Measurements from ENCODE around the gene COL4A2.

Gene COL4A2

DNA sequence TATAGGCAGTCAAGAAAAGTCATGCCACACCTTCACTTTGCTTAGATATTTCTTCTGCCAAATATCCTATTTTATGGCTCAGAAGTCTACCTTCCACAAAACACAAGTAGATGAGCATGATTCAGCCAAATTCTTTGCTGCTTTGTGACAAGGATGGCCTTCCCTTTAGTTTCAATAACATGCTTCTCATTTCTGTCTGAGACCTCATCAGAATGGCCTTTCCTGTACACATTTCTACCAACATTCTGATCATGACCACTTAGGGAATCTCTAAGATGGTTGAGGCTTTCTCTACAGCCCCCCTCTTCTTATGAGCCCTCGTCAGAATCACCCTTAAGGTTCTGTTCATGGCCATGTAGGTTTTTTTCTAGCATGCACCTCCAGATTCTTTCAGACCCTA lies 96.2 kb downstream of the COL4A2 start:
- H3K9ac ChIP-seq (ENCODE audit: low read depth, low read length): no peak overlapping the region
- H3K9me3 ChIP-seq (ENCODE audit: control insufficient read depth, insufficient read depth, low read length): no peaks in the 10 kb centered on the region

DNA sequence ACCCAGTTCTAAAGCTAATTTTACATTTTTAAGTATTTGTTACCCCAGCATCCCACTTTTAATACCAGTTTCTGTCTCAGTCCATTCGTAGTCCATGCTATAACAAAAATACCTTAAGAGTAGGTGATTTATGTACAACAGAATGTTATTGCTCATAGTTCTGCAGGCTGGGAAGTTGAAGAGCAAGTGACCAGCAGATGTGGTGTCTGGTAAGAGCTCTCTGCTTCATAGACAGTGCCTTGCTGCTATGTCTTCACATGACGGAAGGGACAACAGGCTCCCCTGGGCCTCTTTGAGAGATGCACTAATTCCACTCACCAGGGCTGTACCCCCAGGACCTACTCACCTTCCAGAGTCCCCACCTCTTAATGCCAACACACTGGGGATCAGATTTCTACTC lies 96.6 kb downstream of the COL4A2 start:
- Histone ChIP-seq H3K9ac (ENCODE audit: low read depth, low read length) (no peak overlapping the region), H3K9me3 (ENCODE audit: control insufficient read depth, insufficient read depth, low read length) (no peaks in the 10 kb centered on the region)

More for the DNA sequence above, 96.2 kb downstream of the COL4A2 start:
- Histone ChIP-seq H3K36me3 (ENCODE audit: insufficient read depth, low read length) (no peaks in the 10 kb centered on the region), H3K4me1 (ENCODE audit: insufficient read depth, low read length) (peaks cover 17% of the 10 kb centered on the region; the same call in 1 of the 2 replicates)

DNA sequence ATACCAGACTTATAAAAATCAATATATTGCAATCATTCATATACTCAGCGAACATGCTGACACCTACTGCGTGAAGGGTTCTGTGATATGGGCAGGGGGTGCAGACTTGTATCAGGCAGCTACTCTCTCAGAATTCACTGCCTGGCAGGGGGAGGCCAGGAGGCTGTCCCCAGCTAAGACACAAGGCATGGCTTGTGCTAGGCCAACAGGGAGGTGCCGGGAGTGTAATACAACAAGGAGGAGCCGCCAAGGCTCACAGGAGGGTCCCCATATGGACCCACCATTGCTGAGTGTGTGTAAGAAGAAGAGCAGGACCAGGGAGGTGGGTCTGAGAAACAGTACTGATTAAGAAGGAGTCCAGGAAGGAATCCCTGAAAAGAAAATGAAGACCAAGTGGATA lies 97.2 kb downstream of the COL4A2 start:
- Histone ChIP-seq H3K4me1 (ENCODE audit: insufficient read depth, low read length) (peaks cover 17% of the 10 kb centered on the region; the same call in 1 of the 2 replicates), H3K9me3 (ENCODE audit: control insufficient read depth, insufficient read depth, low read length) (no peaks in the 10 kb centered on the region), H3K36me3 (ENCODE audit: insufficient read depth, low read length) (no peaks in the 10 kb centered on the region), H3K9ac (ENCODE audit: low read depth, low read length) (no peak overlapping the region)

More for the DNA sequence above, 96.6 kb downstream of the COL4A2 start:
- H3K4me1 ChIP-seq (ENCODE audit: insufficient read depth, low read length): peaks cover 17% of the 10 kb centered on the region; the same call in 1 of the 2 replicates
- no peaks in the 10 kb centered on the region for H3K36me3 ChIP-seq (ENCODE audit: insufficient read depth, low read length)

DNA sequence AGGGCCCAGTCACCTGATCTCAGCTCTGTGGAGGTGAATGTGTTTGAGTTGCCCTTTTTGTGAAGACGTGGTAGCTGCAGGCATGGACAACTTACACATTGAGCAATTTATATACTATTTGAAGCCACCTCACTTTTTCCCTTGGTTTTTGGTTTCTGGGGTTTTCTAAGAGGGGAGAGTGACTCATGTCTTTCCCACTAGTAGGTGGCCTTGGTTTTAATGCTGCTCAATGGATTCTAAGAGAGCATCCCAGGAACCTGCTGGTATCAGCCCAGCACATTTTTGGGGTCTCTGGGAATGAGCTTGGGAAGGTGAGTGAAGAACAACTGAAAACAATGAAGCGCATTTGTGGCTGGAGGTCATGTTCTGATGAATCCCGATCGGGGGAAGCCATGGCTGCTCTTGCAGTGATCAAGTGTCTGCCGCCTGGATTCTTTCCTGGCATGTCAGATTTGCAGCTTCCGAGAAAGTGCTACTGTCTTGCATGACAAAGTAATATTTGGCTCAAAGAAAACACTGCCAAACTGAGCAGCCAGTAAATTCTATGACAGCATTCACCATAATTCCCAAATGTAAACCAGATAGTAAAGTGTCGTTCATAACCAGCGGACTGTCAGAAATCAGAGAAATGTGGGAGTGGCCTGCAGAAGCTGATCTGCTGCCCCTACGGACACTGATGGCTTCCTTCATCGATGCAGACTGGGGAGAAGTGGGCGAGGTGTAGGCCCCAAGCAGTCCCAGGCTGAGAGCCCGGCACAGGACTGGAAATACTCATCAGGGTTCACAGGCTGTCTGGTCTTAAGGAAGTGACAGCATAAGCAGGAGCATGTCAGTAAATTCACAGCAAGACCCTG lies 98.7 kb downstream of the COL4A2 start:
- Histone ChIP-seq H3K9ac (ENCODE audit: low read depth, low read length) (no peak overlapping the region), H3K4me1 (ENCODE audit: insufficient read depth, low read length) (peaks cover 17% of the 10 kb centered on the region; the same call in 1 of the 2 replicates), H3K36me3 (ENCODE audit: insufficient read depth, low read length) (no peaks in the 10 kb centered on the region), H3K9me3 (ENCODE audit: control insufficient read depth, insufficient read depth, low read length) (no peaks in the 10 kb centered on the region)

DNA sequence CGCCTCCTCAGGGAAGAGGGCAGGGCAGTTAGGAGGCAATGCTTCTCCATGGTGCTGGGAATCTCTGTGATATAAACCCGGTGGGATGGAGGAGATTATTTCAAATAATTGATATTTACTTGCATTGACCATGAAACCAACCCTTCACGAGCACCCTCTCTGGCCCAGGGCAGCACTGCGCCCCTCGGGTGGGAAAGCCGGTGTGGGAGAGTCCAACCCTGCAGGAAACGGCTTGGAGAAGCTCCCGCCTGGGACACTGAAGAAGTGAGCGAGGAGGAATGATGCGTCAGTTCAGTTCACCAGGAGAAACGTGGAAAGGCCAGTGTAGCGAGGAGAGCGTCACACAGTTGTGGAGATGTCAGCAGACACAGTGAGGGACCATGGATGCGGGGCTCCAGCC lies 99.9 kb downstream of the COL4A2 start:
- H3K4me1 ChIP-seq (ENCODE audit: insufficient read depth, low read length): peaks cover 21% of the 10 kb centered on the region
- H3K9me3 ChIP-seq (ENCODE audit: control insufficient read depth, insufficient read depth, low read length): no peaks in the 10 kb centered on the region
- H3K36me3 ChIP-seq (ENCODE audit: insufficient read depth, low read length): no peaks in the 10 kb centered on the region
- H3K9ac ChIP-seq (ENCODE audit: low read depth, low read length): no peak overlapping the region

DNA sequence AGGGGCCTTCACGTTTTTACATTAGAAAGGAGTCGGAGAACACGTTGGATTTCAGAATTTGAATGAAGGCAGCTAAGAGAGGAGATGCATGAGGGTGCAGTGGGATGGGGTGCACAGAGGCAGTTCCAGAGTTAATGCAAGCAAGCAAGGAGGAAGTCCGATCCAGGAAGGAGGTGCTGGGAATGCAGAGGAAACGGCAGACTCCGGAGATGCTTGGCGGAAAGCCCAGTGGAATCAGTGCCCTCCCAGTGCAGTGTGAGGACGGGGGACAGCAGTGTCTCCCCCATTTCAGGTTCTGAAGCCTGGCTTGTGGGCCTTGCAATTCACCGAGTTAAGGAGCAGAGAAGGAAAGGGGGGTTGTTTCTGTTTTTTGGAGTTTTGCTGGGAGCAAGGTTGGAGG lies 100.4 kb downstream of the COL4A2 start:
- H3K9ac ChIP-seq (ENCODE audit: low read depth, low read length): no peak overlapping the region
- no peaks in the 10 kb centered on the region for H3K9me3 ChIP-seq (ENCODE audit: control insufficient read depth, insufficient read depth, low read length)
- H3K36me3 ChIP-seq (ENCODE audit: insufficient read depth, low read length): no peaks in the 10 kb centered on the region
- H3K4me1 ChIP-seq (ENCODE audit: insufficient read depth, low read length): peaks cover 25% of the 10 kb centered on the region

DNA sequence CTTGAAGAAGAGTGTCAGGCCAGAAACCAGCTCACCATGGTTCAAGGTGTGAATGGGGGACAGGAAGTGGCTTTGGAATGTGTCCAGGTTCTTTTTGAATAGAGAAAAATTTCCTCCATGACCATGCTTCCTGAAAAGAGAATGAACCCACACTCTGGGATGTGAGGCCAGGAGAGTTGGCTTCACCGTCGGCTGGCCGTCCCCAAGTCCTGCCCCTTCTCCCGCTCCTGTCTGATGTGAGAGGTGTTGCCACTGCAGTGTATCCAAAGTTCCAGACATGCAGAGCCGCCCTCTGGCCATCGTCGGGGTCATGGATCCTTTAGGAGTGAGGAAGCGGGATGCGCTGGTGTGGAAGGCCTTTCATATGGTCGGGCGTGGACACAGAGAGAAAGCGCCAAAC lies 101.2 kb downstream of the COL4A2 start:
- Histone ChIP-seq H3K4me1 (ENCODE audit: insufficient read depth, low read length) (peaks cover 28% of the 10 kb centered on the region), H3K9ac (ENCODE audit: low read depth, low read length) (no peak overlapping the region), H3K9me3 (ENCODE audit: control insufficient read depth, insufficient read depth, low read length) (no peaks in the 10 kb centered on the region), H3K36me3 (ENCODE audit: insufficient read depth, low read length) (no peaks in the 10 kb centered on the region)

DNA sequence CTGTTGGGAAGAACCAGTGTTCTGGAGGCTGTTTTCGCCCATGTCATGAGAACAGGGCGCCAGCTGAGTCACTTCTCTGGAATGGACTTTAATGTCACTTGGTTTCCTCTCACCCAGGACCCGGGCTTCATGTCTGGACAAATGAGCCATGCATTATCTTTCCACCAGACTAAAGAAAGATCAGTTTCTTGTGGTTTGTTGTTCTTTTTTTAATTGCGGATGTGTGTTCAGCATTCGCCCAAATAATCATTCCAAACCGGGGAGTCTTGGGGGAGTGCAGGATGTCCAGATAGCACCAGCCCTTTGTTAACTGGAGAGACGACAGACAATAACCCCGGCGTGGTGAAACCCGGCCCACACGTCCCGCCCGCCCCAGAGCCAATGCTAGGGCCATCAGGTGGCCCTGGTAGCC lies 102.5 kb downstream of the COL4A2 start:
- Histone ChIP-seq H3K36me3 (ENCODE audit: insufficient read depth, low read length) (no peaks in the 10 kb centered on the region), H3K9ac (ENCODE audit: low read depth, low read length) (no peak overlapping the region), H3K9me3 (ENCODE audit: control insufficient read depth, insufficient read depth, low read length) (no peaks in the 10 kb centered on the region), H3K4me1 (ENCODE audit: insufficient read depth, low read length) (peaks cover 28% of the 10 kb centered on the region)

DNA sequence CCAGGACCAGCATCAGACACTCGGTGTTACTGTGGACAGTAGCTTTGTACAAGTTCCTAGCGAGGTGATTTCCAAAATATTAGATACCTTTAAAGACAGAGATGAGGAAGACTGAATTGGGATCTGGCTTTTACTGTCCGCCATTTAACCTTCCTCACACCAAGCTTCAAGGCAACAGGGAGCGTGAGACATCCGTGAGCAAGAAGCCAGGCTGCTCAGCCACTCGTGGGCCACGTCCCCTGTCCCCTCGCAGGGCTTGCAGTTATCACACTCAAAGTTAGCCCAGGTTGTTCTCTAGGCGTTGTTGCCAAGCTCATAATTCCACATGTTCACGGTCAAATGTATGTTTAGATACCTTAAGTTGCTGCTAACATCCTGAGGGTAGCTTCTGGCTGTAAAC lies 102.9 kb downstream of the COL4A2 start:
- H3K9ac ChIP-seq (ENCODE audit: low read depth, low read length): no peak overlapping the region
- H3K9me3 ChIP-seq (ENCODE audit: control insufficient read depth, insufficient read depth, low read length): no peaks in the 10 kb centered on the region
- H3K4me1 ChIP-seq (ENCODE audit: insufficient read depth, low read length): peaks cover 28% of the 10 kb centered on the region
- H3K36me3 ChIP-seq (ENCODE audit: insufficient read depth, low read length): no peaks in the 10 kb centered on the region

DNA sequence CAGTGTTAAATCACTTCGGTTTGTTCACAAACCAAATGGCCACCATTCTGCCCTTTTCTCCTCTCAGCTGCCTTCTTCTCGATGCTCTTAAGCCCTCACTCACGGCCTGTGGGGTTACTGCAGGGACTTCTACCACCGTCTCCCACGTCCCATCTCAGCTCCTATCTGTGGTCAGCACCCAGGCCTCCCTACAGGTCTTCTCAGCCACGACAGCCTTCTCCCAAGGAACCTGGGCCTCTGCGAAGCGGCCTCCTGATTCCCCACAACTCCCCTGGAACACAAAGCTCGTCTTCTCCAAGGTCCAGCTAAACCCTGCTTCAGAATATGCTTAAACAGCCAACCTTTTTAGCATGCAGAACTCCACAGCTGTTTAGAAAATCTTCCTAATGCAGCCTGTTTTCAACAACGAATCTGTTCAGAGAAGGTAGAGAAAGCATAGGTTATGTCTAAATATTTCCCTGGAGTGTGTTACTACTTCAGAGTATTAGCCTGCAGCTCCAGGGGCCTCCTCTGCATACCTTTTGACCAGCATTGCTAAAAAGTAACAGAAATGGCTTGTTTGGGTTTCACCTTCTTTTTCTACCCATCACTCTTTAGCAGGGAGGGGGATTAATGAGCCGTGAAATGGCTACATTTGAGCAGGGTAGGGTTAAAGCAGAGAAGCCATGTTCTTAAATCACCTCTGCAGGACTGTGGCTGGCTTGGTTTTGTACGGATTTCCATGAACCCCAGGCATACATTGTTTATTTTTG lies 104.0 kb downstream of the COL4A2 start:
- Histone ChIP-seq H3K36me3 (ENCODE audit: insufficient read depth, low read length) (no peaks in the 10 kb centered on the region), H3K9me3 (ENCODE audit: control insufficient read depth, insufficient read depth, low read length) (no peaks in the 10 kb centered on the region), H3K4me1 (ENCODE audit: insufficient read depth, low read length) (peaks cover 21% of the 10 kb centered on the region), H3K9ac (ENCODE audit: low read depth, low read length) (no peak overlapping the region)

DNA sequence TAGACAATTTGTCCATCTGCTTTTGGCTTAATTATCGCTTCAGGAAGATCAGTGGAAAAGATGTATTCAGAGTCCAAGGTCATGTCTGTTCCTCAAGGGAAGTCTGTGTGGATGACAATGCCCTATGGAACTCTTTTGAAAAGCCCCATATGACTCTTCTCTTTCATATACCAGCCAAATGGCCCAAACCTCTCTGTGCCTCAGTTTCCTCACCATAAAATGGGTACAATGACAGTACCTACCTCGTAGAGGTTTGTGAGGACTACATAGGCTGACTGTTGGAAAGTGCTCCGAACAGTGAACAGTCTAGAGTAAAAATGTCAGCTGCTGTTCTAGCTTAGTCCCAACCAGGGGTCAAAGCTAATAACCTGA lies 104.6 kb downstream of the COL4A2 start:
- Histone ChIP-seq H3K4me1 (ENCODE audit: insufficient read depth, low read length) (peaks cover 18% of the 10 kb centered on the region), H3K36me3 (ENCODE audit: insufficient read depth, low read length) (no peaks in the 10 kb centered on the region), H3K9me3 (ENCODE audit: control insufficient read depth, insufficient read depth, low read length) (no peaks in the 10 kb centered on the region), H3K9ac (ENCODE audit: low read depth, low read length) (no peak overlapping the region)

DNA sequence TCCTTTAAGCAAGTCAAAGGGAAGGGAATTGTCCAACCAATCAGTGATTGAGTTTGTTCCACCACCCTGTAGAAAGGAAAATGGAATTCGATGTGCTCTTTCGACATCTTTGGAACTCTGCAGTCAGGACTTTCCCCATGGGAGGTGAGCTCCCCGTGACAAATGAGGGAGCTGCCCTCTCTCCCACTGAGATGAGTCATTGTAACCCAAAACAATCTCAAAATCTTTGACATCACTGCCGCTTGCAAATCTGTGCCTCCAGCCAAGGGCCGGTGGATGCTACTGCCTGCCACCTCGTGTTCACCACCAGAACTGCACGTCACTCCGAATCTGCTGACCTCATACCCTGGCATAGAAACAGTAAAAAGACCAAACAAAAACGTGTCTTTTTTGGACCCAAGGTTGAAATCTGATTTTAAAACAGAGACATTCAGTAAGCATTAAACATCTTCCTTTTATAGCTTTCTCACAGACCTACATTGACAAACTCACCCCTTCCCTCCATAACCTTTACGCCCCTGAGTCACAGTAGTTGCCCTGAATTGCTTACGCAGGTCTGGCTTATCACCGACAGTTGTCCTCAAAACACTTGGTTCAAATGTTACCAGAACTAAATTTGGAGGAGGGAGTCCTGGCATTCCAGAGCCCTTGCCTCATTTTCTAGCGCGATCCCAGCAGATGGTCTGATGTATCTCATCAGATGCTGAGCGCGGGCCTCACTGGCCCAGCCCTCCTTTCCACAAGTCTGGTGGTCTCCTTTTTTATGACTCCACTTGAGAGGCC lies 105.2 kb downstream of the COL4A2 start:
- Histone ChIP-seq H3K4me1 (ENCODE audit: insufficient read depth, low read length) (peaks cover 14% of the 10 kb centered on the region), H3K36me3 (ENCODE audit: insufficient read depth, low read length) (no peaks in the 10 kb centered on the region), H3K9me3 (ENCODE audit: control insufficient read depth, insufficient read depth, low read length) (no peaks in the 10 kb centered on the region), H3K9ac (ENCODE audit: low read depth, low read length) (no peak overlapping the region)

DNA sequence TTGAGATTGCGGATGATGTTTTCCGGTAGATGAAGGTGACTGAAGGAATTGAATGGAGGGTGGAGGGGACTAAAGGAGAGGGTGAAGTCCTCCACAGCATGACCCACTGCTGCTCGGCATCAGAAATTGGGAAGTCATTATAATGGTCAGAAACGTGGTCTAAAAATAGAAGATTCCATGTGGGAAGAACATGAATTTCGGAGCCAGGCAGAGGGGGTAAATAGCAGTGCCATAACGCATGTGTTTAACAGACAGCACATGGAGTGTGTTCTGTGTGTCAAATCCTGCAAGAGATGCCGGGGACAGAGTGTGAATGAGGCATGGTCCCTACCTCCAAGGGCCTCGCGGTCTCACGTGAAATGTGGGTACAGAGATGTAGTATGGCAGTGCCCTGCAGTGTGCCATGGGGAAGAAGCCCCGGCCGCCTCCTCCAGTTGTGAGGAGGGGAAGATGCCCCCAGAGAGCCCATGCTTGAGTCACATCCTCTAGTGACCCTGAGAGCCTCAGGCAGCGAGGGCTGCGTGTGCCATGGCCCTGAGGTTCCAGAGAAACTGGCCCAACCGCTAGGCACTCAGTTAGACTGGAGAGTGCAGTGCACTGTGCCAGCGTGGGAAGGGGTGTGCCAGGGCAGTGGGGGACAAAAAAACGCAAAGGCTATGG lies 106.1 kb downstream of the COL4A2 start:
- no peaks in the 10 kb centered on the region for H3K36me3 ChIP-seq (ENCODE audit: insufficient read depth, low read length)
- no peaks in the 10 kb centered on the region for H3K9me3 ChIP-seq (ENCODE audit: control insufficient read depth, insufficient read depth, low read length)
- H3K4me1 ChIP-seq (ENCODE audit: insufficient read depth, low read length): peaks cover 10% of the 10 kb centered on the region
- H3K9ac ChIP-seq (ENCODE audit: low read depth, low read length): no peak overlapping the region

DNA sequence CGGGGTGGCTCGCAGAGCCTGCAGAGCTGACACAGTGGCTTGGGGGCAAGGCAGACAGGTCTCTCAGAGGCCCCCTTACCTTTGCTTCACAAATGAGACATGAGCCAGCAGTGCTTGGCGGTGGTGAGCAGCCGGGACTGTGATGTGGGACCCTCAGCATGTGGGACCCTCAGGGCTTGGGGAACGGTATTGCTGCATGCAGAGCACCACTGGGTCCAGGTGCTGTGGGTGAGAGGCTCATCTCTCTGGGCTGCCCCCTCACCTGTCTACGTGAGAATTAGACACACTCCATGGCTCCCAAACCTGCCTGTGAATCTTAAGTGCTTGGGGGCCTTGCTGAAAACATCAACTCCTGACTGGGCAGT lies 106.6 kb downstream of the COL4A2 start:
- no peaks in the 10 kb centered on the region for H3K36me3 ChIP-seq (ENCODE audit: insufficient read depth, low read length)
- H3K4me1 ChIP-seq (ENCODE audit: insufficient read depth, low read length): peaks cover 10% of the 10 kb centered on the region
- no peak overlapping the region for H3K9ac ChIP-seq (ENCODE audit: low read depth, low read length)

More for the DNA sequence above, 106.6 kb downstream of the COL4A2 start:
- H3K9me3 ChIP-seq (ENCODE audit: control insufficient read depth, insufficient read depth, low read length): no peaks in the 10 kb centered on the region
